GM19463 (cell line): Measurements from ENCODE around the gene UBE2QL1.

ENCODE experiments used
- ATAC-seq: cut with Tn5 transposase; IDR thresholded peaks from one replicate; pipeline ENCODE4 v1.9.1; 2021; ENCODE audit warnings: mild to moderate bottlenecking, moderate library complexity; ENCODE audit not compliant: unreplicated experiment

The UBE2QL1 gene

DNA sequence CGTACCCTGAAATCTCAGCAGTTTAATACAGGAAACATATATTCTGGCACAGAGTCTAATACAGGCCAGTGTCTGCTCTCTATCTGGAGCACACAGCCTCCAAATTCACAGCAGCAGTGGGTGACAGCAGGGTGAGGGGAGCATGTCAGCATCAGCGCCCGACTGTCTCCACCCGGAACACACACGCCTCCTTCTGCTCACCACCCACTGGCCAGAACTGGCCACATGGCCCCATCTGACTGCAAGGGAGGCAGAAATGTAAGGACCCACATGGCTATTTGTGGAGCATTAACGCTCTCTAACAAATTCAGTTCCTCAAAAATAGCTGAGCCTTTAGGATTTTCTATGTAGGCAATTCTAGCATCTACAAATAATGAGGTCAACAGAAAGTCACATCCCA lies 24.6 kb downstream of the UBE2QL1 start:
- ATAC-seq = no peak

DNA sequence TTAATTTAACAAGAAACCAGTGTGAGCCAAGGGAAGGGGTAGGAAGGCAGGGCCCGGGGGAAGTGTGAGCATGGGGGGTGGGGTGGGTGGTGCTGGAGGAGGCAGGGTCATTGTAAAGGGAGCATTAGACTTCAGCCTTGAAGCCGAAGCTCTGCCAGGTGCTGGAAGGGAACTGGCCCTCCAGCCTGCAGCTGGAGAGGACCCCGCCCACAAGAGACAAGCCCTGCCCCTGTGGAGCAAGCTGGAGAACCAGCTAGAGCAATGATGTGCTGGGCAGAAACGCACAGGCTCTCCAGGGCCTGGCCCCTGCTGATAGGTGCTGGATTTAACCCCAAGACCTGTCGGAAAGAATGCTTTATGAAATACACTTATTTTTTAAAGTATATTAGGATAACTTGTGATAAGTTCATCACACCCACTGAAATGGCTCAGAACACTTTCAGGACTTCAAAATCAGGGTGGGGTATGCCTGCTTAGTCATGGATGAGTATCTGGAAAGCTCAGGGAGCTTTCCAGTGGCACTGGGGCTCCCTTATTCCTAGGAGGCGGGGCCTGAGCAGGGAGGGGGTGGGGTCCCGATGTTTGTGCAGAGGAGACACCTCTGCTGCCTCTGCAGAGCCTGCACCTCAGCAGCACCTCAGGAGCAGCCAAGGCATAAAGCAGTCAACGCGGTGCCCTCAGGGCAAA lies 27.1 kb downstream of the UBE2QL1 start:
- no peak for ATAC-seq

DNA sequence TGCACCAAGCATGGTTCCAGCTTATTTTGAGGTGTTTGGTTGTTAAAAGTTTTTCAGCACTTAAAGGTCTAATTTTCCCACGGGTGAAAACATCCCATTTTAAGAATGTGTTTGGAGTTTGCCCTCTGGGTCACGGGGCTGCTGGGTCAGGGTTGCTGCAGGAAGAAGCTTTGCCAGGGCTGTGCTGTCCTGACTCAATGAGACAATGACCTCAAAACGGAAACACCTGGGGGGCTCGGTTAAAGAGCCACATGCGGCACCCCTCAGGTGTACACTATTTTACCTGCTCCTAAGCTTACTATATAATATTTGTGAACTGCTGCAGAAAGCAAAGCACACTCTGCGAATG lies 27.6 kb downstream of the UBE2QL1 start:
- no peak for ATAC-seq

DNA sequence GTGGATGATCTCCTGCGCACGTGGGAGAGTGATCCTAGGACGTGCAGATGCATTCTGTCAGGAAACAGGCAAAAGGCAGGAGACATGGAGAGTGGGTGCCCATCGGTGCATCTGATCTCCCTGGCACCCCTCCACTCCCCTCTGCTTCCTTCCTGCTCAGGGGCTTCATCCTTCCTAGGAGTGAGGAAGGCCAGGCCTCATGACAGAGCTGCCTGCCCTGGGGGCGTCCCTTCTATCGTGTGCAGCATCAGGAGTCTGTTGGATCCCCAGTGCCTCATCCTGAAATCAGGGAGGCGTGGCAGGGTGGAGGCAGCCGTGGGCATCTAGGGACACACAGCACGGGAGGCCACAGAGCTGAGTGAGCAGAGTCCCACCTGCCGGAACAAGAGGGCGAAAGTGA lies 30.1 kb downstream of the UBE2QL1 start:
- no peak for ATAC-seq

DNA sequence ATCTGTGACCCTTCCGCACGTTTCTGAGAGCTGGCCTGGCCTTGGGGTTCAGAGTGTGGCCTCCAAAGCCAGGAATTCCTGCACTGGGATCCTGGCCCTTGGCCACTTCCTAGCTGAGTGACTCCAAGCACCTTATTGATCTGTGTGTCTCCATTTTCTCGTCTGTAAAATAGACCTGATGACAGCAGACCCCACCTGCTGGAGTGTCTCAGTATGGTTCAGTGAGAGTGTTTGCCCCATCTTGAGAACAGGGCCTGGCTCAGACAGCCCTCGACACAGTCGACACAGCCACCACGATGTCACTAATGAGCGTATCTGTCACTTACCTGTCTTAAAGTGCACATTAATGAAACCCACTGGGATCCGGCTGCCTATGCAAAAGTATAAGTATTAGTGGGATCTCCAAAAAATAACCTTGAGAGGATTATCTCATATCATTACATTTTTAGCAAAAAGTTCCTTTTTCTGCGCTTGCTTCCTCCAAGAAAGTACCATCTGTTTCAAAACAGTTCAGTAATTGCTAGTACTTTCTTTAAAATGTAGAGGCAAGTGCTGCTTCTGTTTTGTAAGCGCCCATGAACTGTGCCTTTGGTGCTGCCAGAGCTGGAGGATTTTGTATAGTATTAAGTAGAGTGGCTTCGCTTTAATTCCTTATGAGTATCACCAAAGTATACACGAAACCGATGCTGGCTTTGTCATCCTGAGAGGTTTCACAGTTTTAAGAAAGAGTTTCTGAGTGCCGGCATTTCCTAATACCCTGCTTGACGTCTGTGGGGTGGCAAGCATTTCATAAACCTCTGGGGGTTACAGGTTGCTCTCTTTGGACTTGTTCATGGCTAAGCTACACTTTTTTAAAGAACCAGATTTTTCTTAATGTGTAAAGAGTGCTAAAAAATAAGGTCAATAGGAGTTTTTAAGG lies 31.7 kb downstream of the UBE2QL1 start:
- ATAC-seq = no peak

- no peak for ATAC-seq
These were observed 34.1 kb downstream of the UBE2QL1 start for GRCh38 chr5:6482735-6483134.

- peak; percentile 86 for ATAC-seq
These were observed 35.3 kb downstream of the UBE2QL1 start for GRCh38 chr5:6483880-6484382.

- ATAC-seq = no peak
These were observed 35.8 kb downstream of the UBE2QL1 start for GRCh38 chr5:6484446-6484845.

- ATAC-seq = no peak
These were observed 36.2 kb downstream of the UBE2QL1 start for GRCh38 chr5:6484899-6485298.

- ATAC-seq = no peak
These were observed 36.8 kb downstream of the UBE2QL1 start for GRCh38 chr5:6485441-6485840.

- no peak for ATAC-seq
These were observed 37.4 kb downstream of the UBE2QL1 start for GRCh38 chr5:6486074-6486473.

DNA sequence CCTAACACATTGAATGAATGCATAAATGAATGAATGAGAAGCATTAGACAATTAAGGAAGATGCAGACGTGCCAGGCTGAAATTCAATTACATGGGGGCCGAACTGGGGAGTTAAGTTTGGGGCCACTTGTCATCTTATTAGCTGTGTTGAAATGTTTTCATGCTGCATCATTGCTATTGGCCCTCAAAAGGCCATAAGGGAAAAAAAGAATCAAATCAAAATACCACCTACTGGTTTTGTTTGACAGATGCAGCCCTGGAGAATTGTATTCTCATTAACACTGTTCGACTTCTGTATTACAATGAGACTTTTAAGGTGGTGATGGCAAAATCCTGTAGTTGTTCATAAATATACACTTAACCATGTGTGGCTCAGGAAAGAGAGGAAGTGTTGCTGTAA lies 38.4 kb downstream of the UBE2QL1 start:
- no peak for ATAC-seq

GRCh38 chr5:6488021-6488420 lies 39.4 kb downstream of the UBE2QL1 start:
- no peak for ATAC-seq

GRCh38 chr5:6489643-6490185 lies 41.1 kb downstream of the UBE2QL1 start:
- no peak for ATAC-seq

DNA sequence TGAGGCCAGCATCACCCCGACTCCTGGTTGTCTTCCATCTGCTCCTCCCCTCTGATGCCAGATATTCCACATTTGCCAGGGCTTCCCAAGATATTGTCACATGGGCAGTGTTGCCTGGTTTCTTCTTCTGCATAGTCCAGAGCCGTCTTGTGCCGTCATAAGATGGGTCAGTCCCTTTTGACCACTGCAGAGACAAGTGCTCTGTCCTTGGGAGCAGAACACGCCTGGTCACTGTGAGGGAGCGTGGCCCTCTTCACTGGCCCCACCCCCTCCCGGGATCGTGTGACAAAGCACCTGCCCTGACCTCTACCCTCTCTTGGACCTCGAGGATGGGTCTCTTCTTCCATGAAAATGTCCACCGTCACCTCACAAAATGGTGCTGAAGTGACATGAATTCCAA lies 41.6 kb downstream of the UBE2QL1 start:
- no peak for ATAC-seq

GRCh38 chr5:6490693-6491092 lies 42.0 kb downstream of the UBE2QL1 start:
- no peak for ATAC-seq

DNA sequence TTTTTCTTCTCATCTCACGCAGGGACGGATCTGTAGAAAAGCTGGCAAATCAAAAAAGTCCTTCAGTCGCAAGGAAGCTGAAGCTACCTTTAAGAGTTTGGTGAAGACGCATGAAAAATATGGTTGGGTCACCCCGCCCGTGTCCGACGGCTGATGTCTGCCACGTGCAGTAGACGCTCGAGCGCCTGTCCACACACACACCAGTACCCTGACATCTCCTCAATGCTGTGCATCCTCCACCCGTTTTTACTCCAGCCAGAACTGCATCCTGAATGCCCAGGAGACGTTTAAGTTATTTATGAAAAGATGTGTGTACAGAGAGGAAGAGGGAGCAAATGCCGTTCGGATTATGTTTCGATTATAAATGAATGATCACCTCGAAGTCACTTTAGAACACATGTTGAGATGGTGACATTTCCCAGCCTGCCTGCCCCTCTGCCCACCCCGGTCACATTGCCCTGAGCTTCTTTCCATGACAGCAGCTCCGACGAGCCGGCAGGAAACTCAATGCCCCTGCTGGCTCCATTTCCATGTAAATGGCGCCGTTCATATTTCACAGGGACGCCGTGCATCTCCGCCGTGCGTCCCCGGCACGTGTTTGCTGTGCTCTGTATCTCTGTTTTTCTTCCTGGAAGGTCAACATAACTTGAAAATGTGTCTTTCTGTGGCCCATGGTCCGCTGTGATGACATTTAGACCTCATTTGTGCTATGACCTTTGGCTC lies 42.7 kb downstream of the UBE2QL1 start:
- ATAC-seq = no peak

GRCh38 chr5:6491919-6492290 lies 43.2 kb downstream of the UBE2QL1 start:
- ATAC-seq = no peak

- peak; percentile 29 for ATAC-seq
These were observed 44.3 kb downstream of the UBE2QL1 start for GRCh38 chr5:6492934-6493333.

- ATAC-seq = peak; percentile 33
These were observed 45.2 kb downstream of the UBE2QL1 start for GRCh38 chr5:6493681-6494454.
